ENCODE results near the gene PLEKHA1.

Gene PLEKHA1

GRCh38 chr10:122465401-122466040 is 91.0 kb downstream of the PLEKHA1 start:
- Histone ChIP-seq H3K36me3 (ENCODE audit: low read length) (no peaks in the 10 kb centered on the region), H3K27ac (ENCODE audit: low read depth, low read length) (no peak overlapping the region), H3K9me2 (replicated peaks; ENCODE audit: insufficient read depth, low read length) (no peaks in the 10 kb centered on the region), H3F3A (ENCODE audit: insufficient read depth) (no peaks in the 10 kb centered on the region), H3K9me3 (ENCODE audit: insufficient read depth, low read length) (no peaks in the 10 kb centered on the region), H3K79me2 (ENCODE audit: insufficient read depth, low read length) (no peaks in the 10 kb centered on the region), H3K27me3 (ENCODE audit: low read length) (no peaks in the 10 kb centered on the region), H3K4me3 (ENCODE audit: insufficient read depth, low read length, poor library complexity, severe bottlenecking) (no peak overlapping the region), H3K4me2 (ENCODE audit: low read depth, low read length, poor library complexity, severe bottlenecking) (no peak overlapping the region), H4K20me1 (ENCODE audit: low read depth, low read length) (no peaks in the 10 kb centered on the region), H2AFZ (ENCODE audit: low read depth, low read length, severe bottlenecking) (no peak overlapping the region), H3K9ac (ENCODE audit: low read length) (no peak overlapping the region)
- TF ChIP-seq EZH2phosphoT487 (conservative IDR thresholded peaks at IDR 0.05; ENCODE audit: low read length) (no peak), CTCF (IDR thresholded peaks at IDR 0.05; ENCODE audit: insufficient read depth, low read length, poor library complexity, severe bottlenecking) (no peak)

DNA sequence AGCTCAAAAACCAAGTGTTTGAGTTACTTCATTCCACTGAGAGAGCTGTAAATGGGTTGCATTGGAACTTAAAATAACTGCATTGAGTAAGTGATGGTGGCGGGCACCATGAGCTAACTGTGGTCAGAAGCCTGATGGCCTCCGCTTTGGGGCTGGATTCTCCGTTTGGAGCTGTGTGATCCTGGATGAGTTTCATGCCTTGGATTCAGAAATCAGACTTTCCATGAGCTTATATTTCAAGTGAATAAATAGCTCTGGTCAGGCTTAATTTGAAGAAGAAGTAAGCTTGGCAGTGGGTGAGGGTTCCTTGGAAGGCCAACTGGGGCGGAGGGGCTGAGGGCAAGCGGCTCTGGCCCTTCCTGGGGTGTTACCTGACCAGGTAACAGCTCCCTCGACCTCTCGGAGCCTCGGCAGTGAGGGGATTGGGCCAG is 92.5 kb downstream of the PLEKHA1 start:
- H3K9me2 ChIP-seq (replicated peaks; ENCODE audit: insufficient read depth, low read length) = no peaks in the 10 kb centered on the region
- H3K9ac ChIP-seq (ENCODE audit: low read length) = no peak overlapping the region
- no peak overlapping the region for H3K4me2 ChIP-seq (ENCODE audit: low read depth, low read length, poor library complexity, severe bottlenecking)
- no peaks in the 10 kb centered on the region for H3K79me2 ChIP-seq (ENCODE audit: insufficient read depth, low read length)
- H3K9me3 ChIP-seq (ENCODE audit: insufficient read depth, low read length) = no peaks in the 10 kb centered on the region
- no peak overlapping the region for H3K27ac ChIP-seq (ENCODE audit: low read depth, low read length)
- H3F3A ChIP-seq (ENCODE audit: insufficient read depth) = no peaks in the 10 kb centered on the region
- H4K20me1 ChIP-seq (ENCODE audit: low read depth, low read length) = no peaks in the 10 kb centered on the region
- no peak for TF ChIP-seq CTCF (IDR thresholded peaks at IDR 0.05; ENCODE audit: insufficient read depth, low read length, poor library complexity, severe bottlenecking)
- TF ChIP-seq EZH2phosphoT487 (conservative IDR thresholded peaks at IDR 0.05; ENCODE audit: low read length) = no peak
- no peak overlapping the region for H3K4me3 ChIP-seq (ENCODE audit: insufficient read depth, low read length, poor library complexity, severe bottlenecking)
- H3K36me3 ChIP-seq (ENCODE audit: low read length) = no peaks in the 10 kb centered on the region
- no peak overlapping the region for H2AFZ ChIP-seq (ENCODE audit: low read depth, low read length, severe bottlenecking)
- no peaks in the 10 kb centered on the region for H3K27me3 ChIP-seq (ENCODE audit: low read length)

DNA sequence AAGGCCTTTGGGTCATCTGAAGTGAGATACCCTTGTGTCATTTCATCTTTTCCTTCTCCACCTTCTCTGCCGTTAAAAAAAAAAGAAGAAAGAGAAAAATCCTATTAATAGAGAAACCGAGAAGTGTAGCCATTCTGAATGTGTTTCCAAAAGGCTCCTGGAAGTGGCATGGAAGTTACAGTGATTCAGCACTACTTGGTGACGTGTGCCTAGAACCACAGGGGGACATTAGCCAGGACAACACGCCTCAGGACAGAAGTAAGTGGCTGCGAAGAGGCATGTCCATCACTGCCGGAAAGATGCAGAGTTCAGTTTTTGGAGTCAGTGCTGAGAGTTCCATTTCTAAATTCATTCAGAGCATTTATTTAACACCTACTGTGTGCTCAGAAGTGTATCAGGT is 93.2 kb downstream of the PLEKHA1 start:
- Histone ChIP-seq H3K36me3 (ENCODE audit: low read length) (no peaks in the 10 kb centered on the region), H3K4me3 (ENCODE audit: insufficient read depth, low read length, poor library complexity, severe bottlenecking) (no peak overlapping the region), H3K4me2 (ENCODE audit: low read depth, low read length, poor library complexity, severe bottlenecking) (no peak overlapping the region), H3K9me2 (replicated peaks; ENCODE audit: insufficient read depth, low read length) (no peaks in the 10 kb centered on the region), H3K79me2 (ENCODE audit: insufficient read depth, low read length) (no peaks in the 10 kb centered on the region), H3K27me3 (ENCODE audit: low read length) (no peaks in the 10 kb centered on the region), H3K27ac (ENCODE audit: low read depth, low read length) (no peak overlapping the region), H3F3A (ENCODE audit: insufficient read depth) (no peaks in the 10 kb centered on the region), H3K9me3 (ENCODE audit: insufficient read depth, low read length) (no peaks in the 10 kb centered on the region), H4K20me1 (ENCODE audit: low read depth, low read length) (no peaks in the 10 kb centered on the region), H2AFZ (ENCODE audit: low read depth, low read length, severe bottlenecking) (no peak overlapping the region), H3K9ac (ENCODE audit: low read length) (no peak overlapping the region)
- TF ChIP-seq EZH2phosphoT487 (conservative IDR thresholded peaks at IDR 0.05; ENCODE audit: low read length) (no peak), CTCF (IDR thresholded peaks at IDR 0.05; ENCODE audit: insufficient read depth, low read length, poor library complexity, severe bottlenecking) (no peak)

All from SU-DHL-6 (cell line).